ENCODE measurements around the gene PRCD.

The PRCD gene

GRCh38 chr17:76539631-76540271 is at the start of gene PRCD:
Gene PRCD (plus strand): TSS chr17:76540044. CDS start chr17:76540142, 98 bp downstream.
- DNase-seq (ENCODE audit: insufficient read length, low spot score) (peak; percentile 60), FAIRE-seq (no peak)
- no peak for TF ChIP-seq CTCF (IDR thresholded peaks at IDR 0.05; ENCODE audit: insufficient read depth, missing control alignments)

- DNase-seq (ENCODE audit: insufficient read length, low spot score) (no peak), FAIRE-seq (no peak)
- no peak for TF ChIP-seq CTCF (IDR thresholded peaks at IDR 0.05; ENCODE audit: insufficient read depth, missing control alignments)
Measured at GRCh38 chr17:76490112-76490710, 49.6 kb upstream of the PRCD start.

GRCh38 chr17:76491271-76492122 is 48.3 kb upstream of the PRCD start:
- FAIRE-seq, result no peak
- no peak for DNase-seq (ENCODE audit: insufficient read length, low spot score)
- TF ChIP-seq CTCF (IDR thresholded peaks at IDR 0.05; ENCODE audit: insufficient read depth, missing control alignments), result no peak

GRCh38 chr17:76492123-76492988 is 47.5 kb upstream of the PRCD start:
- FAIRE-seq (no peak), DNase-seq (ENCODE audit: insufficient read length, low spot score) (no peak)
- no peak for TF ChIP-seq CTCF (IDR thresholded peaks at IDR 0.05; ENCODE audit: insufficient read depth, missing control alignments)

- FAIRE-seq (no peak), DNase-seq (ENCODE audit: insufficient read length, low spot score) (no peak)
- TF ChIP-seq CTCF (IDR thresholded peaks at IDR 0.05; ENCODE audit: insufficient read depth, missing control alignments), result no peak
Measured at GRCh38 chr17:76492989-76493501, 46.8 kb upstream of the PRCD start.

GRCh38 chr17:76493505-76494167 is 46.2 kb upstream of the PRCD start:
- FAIRE-seq, result no peak
- no peak for DNase-seq (ENCODE audit: insufficient read length, low spot score)
- TF ChIP-seq CTCF (IDR thresholded peaks at IDR 0.05; ENCODE audit: insufficient read depth, missing control alignments), result no peak

All from D721Med (cell line).